Lung microvascular endothelial cell (primary cell): Measurements from ENCODE around the gene CCT2. TPM values are rescaled to one million over a fixed set of nuclear protein-coding genes. Genes with fewer than 3 reads are reported as not detected.

ENCODE experiments used
- DNase-seq, 2 donors: peaks; one replicate each; pipeline versions ENCODE4 v3.0.0 to v3.0.0-alpha.2; 2010; ENCODE audit warnings: low read depth in 2 of 2
- total RNA-seq: library from RNA; depleted of rRNA; stranded (reverse); fragments of >200 nt; gene quantifications from 2 replicates; pipeline ENCODE4 v1.2.1, GENCODE V29; 2014

The CCT2 gene
- 188 and 195 TPM in 2 replicates for total RNA-seq

DNA sequence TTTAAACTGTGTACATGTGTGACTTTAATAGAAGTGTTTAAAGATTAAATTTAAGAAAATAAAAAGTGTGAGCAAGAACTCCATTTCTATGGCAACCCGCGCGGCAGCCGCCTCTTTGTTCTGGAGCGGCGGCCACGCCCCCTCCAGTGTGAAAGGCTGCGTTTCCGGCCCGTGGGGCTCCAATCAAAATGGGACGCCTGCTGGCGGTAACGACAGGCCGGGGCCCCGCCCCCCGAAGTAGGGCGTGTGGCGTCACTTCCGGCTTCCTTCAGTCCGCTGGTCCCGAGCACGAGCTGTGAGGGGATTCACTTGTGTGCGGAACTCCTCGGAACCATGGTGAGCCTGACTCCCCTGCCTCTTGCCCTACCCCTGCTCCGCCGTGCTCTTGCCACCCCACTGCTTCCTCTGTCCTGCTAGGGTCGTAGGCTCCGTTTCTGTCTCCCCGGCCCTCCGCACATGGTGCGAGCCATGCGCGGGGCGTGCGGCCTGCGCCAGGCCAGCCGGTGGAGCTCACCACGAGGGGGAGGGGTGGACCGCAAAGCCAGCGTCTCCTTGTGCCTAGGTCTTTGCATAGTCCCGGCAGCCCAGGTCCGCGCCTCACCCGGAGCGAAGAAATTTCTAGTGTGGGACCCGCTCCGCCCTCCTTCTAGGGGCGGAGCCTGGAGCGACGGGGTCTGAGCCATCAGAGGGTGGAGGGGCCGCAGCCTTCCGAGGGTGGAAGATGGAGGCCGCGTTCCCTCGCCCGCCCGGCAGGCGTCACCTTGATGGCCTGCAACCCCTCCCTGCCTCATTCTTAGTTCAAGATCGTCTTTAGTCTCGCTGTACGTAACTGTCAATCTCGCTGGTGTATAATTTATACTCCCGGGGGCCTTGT is at the start of gene CCT2:
Gene CCT2, plus strand, starts transcription at position 271 of the 874 bp plus-strand sequence. Its CDS starts 63 bp downstream, at position 334.
- DNase-seq, result peak; percentile 98

DNA sequence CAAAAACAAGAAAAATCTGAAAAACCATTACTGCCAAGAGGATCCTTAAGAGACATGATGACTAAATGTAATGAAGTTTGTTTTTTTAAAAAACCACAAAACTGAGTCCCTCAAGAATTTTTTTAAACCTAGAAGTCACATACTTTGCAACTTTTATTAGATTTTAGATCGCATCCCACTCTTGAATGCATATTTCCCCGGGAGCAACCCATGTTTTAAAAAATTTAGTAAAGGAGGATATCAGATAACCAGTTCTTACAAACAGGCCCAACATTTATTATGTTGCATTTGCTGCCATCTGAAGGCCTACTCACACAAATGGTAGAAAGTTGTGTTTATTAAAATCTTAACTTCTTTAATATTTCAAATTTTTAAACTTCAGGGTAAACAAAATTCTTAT is 44.3 kb upstream of the CCT2 start:
- DNase-seq, result no peak

DNA sequence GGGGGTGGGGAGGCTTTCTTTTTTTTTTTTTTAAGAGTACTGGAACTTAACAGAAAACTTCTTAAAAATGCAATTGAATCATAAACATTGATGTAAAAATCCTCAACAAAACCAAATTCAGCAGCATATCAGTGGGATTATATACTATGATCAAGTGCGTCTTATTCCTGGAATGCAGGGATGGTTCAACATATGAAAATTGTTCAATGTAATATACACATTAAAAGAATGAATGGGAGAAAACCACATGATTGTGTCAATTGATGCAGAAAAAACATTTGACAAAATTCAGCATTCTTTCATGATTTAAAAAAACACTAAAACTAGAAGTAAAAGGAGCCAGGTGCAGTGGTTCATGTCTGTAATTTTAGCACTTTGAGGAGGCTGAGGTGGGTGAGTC is 41.2 kb upstream of the CCT2 start:
- no peak for DNase-seq

DNA sequence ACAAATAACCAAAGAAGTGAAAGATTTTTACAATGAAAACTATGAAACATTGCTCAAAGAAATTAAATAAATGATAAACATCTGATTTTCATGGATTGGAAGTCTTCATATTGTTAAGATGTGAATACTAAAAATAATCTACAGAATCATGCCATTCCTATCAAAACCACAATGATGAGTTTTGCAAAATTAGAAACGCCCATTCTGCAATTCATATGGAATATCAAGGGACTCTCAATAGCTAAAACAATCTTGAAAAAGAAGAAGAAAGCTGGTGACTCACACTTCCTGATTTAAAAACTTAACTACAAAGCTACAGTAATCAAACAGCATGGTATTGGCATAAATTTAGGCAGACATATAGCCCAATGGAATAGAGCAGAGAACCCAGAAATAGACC is 40.2 kb upstream of the CCT2 start:
- DNase-seq, result no peak

DNA sequence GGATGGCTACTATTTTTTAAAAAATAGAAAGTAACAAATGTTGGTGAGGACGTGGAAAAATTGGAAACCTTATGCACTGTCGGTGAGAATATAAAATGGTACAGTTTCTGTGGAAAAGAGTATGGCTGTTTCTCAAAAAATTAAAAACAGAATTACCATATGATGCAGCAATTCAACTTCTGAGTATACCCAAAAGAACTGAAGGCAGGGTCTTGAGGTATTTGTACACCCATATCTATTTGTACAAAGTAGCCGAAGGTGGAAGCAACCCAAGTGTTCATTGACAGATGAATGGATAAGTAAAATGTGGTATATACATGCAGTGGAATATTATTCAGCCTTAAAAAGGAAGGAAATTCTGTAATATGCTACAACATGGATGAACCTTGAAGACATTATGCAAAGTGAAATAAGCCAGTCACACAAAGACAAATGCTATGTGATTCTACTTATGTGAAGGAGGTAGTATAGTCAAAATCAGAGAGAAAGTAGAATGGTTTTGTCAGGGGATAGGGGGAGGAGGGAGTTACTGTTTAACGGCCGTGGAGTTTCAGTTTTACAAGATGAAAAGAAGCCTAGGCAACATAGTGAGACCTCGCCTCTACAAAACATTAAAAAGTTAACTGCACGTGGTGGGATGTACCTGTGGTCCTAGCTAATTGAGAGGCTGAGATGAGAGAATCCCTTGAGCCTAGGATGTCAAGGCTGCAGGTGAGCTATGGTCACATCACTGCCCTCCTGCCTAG is 38.4 kb upstream of the CCT2 start:
- DNase-seq, result no peak

DNA sequence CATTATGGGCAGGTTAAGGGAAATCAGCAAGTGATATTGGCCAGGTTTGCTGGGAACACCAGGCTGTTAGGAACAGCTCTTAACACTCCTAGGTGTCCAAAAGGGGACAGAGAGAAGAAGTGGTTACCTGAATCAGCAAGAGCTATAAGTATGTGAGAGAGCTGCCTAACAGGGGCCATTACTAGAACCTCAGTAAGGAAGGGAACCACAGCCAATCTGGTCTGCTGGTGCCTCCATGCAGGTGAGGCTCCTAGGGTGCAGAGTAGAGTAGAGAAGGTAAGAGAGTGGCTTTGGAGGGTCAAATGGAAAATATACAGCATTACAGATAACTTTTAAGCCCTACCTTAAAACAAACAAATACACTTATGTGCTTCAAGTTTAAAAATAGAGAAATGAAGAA is 36.6 kb upstream of the CCT2 start:
- no peak for DNase-seq

DNA sequence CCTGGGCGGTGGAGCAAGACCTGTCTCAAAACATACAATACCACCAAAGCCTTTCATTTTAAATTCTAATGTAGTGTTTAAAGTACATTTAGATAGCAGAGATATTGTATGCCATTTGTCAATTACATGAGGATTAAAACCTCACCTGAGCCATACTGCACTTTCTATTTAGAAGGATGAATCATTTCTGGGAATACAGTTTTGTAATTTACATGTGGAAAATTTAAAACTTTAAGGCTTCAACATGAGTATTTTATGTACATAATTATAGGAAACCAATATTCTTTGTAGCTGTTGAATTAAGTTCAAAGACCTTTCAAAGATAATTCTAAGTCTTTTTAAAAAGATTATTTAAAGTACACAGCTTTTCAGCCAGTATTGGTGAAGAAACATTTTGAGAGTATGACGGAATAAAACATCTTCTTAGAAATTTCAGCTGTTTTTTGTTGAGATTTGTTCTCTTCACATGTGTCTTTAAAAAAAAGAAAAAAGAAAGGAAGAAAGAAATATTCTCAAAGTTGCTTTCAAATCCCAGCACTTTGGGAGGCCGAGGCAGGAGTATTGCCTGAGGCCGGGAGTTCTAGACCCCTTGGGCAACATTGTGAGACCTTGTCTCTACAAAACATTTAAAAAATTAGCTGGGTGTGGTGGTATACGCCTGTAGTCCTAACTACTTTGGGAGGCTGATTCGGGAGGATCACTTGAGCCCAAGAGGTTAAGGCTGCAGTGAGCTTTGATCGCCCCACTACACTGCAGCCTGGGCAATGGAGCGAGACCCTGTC is 34.5 kb upstream of the CCT2 start:
- DNase-seq, result no peak

DNA sequence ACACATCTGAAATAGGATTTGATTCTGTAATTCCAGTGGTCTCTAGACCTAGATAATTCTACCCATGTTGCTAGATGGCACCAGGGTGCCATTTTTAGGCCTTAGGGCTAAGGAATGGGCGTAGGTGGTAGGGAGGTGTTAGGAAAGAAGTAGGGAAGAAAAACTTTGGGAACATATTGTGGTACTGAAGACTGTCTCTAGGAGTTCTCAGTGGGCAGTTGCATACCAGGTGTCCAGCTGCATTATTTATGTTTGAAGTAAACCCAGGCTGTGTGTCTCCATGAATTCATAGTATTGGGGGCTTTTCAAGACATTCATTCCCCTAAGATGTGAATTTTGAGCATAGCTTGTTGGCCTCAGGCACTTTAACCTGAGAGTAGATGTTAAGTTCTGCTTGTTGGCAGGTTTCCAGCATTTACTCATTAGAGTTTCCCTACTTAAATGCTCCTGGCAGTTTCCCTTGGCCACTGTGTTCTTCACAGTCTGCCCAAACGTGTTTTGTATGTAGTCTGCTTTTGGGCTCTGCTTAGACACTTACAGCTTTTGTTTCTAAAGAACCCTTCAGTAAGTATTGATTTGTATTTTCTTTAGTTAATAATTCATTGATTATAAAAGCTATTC is 31.5 kb upstream of the CCT2 start:
- DNase-seq, result peak; percentile 37 to 78

DNA sequence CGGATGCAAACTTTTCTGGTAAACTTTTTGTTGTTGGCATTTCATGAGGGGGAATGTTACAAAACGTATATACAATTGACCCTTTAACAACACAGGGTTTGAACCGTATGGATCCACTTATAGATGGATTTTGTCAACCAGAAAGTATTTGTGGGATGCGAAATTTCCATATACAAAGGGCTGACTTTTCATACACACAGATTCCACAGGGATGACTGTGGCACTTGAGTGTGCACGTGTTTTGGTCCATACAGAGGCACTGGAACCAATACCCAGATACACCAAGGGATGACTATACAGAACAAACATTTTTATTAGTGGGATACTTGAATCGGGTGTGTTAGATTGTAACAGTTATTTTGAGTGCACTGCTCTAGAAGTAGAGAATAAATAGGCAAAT is 29.8 kb upstream of the CCT2 start:
- no peak for DNase-seq

DNA sequence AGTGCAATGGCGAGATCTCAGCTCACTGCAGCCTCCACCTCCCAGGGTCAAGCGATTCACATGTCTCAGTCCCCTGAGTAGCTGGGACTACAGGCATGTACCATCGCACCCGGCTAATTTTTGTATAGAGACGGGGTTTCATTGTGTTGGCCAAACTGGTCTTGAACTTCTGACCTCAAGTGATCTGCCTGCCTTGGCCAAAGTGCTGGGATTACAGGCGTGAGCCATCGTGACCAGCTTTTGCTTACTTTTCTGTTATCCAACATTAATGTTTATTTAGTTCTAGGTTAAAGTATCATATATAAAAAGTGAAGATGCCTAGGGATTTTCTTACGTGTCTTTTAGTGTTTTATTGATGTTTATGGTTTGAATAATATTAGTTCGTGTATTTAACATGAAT is 28.9 kb upstream of the CCT2 start:
- no peak for DNase-seq

DNA sequence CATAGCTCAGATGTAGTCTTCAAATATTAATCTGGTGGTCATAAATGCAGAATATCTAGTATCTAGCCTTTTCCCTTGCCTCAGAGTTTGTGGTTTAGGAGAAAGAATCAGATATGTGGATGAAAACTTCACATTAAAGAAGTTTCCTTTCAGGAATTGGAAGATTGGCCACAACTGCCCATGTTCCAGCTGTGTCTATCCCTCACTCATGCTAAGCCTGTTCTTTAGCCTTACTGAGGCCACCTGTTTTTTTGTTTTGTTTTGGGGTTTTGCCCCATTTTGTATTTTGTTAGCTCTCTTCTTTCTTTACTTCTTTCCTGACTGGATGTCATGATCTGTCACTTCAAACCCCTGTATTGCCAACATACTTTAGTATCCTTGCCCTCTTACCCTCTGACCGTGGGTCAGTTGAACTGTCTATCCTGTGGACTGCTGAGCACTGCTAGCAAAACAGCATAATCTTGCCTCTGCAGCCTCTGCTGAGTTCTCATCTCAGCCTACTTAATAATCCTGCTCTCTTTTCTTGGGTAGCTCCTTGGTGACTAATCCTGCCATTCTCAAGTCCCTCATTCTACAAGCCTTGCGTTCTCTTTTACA is 22.0 kb upstream of the CCT2 start:
- DNase-seq, result no peak

DNA sequence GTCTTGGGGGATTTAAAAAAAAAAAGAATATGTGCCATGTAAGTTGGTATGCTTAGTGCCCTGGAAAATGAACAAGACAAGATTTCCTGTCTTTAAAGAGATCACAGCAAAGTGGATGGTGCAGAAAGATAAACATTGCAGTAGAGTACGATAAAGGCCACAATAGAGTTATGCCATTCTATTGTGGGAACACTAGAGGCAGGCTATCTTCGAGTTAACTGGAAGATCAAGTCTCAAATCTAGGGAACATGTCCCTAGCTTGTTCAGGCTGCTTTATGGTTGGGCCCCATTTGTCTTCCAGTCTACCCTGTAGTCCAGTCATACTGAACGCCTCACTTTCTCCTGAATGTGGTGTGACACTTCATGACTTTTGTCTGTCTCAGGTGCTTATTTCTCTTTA is 18.7 kb upstream of the CCT2 start:
- DNase-seq, result no peak

DNA sequence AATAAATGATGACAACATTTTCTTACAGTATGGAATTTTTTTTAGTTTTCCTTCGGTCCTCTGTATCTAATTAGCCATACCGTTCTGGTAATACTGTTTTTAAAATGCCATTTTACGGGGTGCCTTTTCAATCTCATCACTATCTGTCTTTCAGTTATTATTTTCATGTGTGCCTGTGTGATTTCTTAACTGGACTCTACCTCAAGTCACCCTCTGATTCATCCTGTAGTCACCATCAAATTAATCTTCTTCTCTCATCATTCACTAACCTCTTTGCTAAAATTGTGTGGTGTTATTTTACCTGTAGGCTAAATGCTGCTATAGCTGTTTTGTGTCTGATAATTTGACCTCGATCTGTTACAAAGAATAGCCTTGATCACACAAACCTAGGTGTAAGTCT is 16.0 kb upstream of the CCT2 start:
- no peak for DNase-seq

DNA sequence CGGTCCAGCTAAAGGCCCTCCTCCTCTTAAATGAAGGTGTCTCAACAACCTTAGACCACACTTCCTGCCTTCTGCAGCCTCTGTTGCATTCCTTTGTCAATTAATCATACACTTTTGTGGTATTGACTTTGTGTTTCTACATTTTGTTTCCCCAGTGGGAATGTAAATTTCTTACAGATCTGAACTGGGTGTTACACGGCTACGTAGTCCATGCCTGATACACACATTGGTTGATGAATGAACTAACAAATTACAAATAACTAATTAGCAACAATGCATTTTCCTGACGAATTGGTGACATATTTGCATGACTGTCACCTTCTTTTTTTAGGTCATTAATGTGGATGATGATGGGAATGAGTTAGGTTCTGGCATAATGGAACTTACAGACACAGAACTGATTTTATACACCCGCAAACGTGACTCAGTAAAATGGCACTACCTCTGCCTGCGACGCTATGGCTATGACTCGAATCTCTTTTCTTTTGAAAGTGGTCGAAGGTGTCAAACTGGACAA is 15.2 kb upstream of the CCT2 start:
- no peak for DNase-seq

DNA sequence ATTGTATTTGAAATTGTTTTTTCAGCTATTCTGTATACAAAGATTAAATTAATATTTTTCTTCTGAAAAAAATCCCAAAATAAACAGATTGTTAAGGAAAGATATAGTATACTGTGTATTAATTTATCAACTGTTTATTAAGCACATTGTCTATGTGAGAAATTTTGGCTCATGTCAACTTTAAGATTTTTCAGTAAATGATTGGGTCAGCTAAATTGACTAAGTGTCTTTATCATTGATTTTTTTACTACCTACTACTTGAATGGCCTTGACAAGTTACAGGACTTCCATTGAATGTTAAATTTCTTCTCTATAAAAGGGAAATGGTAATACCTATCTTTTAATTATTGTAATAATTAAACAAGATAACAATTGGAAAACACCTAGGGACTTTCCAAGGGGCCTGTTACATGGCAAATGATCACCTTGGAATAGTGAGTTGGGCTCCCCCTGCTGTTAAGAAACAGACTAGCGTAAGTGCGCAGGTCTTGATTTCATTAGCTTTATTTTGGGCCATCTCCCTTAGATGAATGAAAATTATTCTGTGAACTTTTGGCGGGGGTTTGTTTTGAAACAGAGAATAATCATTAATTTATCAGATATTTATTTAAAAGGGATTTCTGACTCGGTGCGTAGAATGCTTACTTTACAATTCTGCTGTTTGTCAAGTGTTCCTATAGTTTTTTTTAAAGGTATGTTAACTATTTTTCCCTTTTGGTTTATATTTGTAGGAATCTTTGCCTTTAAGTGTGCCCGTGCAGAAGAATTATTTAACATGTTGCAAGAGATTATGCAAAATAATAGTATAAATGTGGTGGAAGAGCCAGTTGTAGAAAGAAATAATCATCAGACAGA is 14.5 kb upstream of the CCT2 start:
- DNase-seq, result peak; percentile 75 to 83

DNA sequence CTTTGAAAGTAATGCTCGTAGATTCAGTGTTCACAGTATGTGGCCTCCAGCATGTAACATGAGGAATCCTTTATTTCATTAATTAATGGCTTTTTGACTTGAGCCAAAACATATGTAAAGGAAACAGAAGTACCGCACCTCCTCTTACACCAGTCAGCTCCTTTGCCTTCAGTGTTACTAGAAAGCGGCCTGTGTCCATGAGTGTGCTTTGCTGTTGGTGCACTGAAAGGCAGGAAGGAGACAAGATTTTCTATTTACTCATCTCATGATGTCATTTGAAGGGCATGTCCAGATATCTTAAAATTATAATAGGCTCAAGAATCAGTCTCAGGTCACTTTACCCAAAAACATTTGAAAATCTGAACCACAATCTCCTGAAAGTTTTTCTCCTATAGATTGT is 9.9 kb upstream of the CCT2 start:
- no peak for DNase-seq

DNA sequence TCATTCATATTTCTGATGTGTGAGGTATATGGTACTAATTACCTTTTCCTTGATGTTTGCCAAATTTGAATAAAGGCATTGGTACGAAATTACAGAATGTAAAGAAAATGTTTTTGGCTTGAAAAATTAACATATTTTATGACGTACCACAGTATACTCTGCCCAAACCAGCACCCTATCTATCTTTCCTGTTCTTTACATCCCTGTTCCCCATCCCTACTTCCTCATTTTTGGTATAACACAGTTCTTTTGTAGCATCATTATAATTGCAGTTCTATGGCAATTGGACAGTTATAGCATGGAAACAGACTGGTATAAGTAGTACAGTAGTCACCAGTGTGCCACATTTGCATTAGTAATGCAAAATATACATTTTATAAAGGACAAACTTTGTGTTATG is 7.0 kb upstream of the CCT2 start:
- DNase-seq, result no peak

DNA sequence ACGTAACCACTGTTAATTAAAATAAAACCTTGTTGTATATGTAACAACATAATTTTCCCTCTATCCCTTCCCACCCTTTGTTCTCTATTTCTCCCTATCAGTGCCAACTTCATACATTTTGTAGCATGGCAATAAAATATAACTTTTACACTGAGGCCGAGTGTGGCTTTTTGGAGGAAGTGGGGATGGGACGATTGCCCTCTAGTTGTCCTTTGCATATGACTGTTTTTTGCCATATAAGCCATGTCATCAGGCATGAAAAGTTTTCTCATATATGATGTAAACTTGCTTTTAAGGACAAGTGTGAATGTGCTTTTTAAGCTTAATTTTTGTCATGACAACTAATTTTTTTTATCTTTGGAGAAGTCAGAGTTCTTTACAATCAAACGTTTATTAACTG is 6.2 kb upstream of the CCT2 start:
- DNase-seq, result no peak

DNA sequence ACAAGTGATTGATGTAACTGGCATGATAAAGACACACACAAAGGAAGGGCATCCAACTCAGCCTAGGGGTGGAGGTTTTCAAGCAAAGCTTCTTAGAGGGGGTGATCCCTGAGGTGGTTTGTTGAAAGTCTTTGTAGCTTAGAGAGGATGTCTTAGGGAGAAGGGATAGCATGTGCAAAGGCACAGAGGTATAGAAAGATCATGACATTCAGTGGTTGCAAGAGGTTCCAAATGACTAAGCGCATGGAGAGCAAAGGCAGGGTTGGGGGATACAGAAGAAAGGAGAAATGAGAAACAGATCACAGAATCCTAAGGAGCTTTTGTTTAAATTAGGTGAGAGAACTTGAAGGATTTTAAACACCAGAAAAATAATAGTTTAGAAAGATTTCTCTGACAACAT is 5.2 kb upstream of the CCT2 start:
- no peak for DNase-seq

DNA sequence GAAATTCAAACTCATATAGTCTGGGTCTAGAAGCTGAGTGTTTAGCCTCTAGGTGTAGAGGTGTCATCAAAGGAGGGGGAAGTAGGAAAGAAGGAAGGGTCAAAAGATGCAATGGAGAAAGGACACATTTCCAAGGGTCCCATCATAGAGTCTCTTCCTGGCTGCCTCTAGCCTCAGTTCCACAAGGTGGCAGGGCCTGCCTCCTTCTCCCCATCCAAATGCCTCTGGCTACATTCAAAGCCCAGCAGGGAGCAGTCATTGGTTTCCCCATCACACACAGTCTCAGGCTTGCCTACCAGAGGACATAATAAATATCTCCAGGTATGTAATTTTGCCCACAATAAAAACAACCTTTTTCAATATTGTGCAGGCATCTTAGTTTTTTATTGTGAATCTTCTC is 2.1 kb upstream of the CCT2 start:
- DNase-seq, result no peak
